OCI-LY7 (cell line): ENCODE measurements around the gene PSTPIP2. TPM values are rescaled to one million over a fixed set of nuclear protein-coding genes. Genes with fewer than 3 reads are reported as not detected.

Source experiments
- BruUV-seq: library from RNA; stranded (reverse); fragments of 400-500 nt; replicated peaks from 2 replicates; lab custom pipeline; 2021; lab: Mats Ljungman, UMichigan
- CTCF ChIA-PET: fragments of 300-600 bp; sonication (Branson Sonifier 250); formaldehyde crosslinking; loops from one replicate; lab custom pipeline; 2022; ENCODE audit warnings: antibody characterized with exemption; ENCODE audit not compliant: unreplicated experiment; lab: Charles Lee
- POLR2A ChIA-PET: fragments of 300-600 bp; sonication (Branson Sonifier 250); formaldehyde crosslinking; loops from one replicate; lab custom pipeline; 2022; ENCODE audit warnings: antibody characterized with exemption; lab: Charles Lee
- DNase-seq: peaks from one replicate; pipeline ENCODE4 v3.0.0-alpha.2; 2015; ENCODE audit warnings: low spot score
- H2AFZ ChIP-seq: fragments of 200-600 bp; sonication (generic), shearing (Covaris generic); 2 replicates; pipeline ENCODE4 v1.6.1; 2014; ENCODE audit warnings: mild to moderate bottlenecking, antibody characterized with exemption, low read length, moderate library complexity
- H3K27ac ChIP-seq: fragments of 200-600 bp; sonication (generic); 2 replicates; pipeline ENCODE4 v1.5.1; 2014; ENCODE audit warnings: mixed run types, low read depth, mild to moderate bottlenecking, moderate library complexity, low read length, inconsistent platforms; ENCODE audit not compliant: poor library complexity, severe bottlenecking
- H3K36me3 ChIP-seq: fragments of 200-600 bp; sonication (generic); 2 replicates; pipeline ENCODE4 v1.6.1; 2014; ENCODE audit warnings: mild to moderate bottlenecking, antibody characterized with exemption, low read length, moderate library complexity, mixed read lengths; ENCODE audit not compliant: insufficient read depth
- H3K4me1 ChIP-seq: fragments of 200-600 bp; sonication (generic); 2 replicates; pipeline ENCODE4 v1.5.1; 2014; ENCODE audit warnings: mild to moderate bottlenecking, low read length; ENCODE audit not compliant: insufficient read depth, poor library complexity, severe bottlenecking
- H3K4me2 ChIP-seq: fragments of 200-600 bp; sonication (generic); 2 replicates; pipeline ENCODE4 v1.6.1; 2014; ENCODE audit warnings: mild to moderate bottlenecking, low read length
- H3K4me3 ChIP-seq: fragments of 200-600 bp; sonication (generic); 2 replicates; pipeline ENCODE4 v1.5.1; 2014; ENCODE audit warnings: mild to moderate bottlenecking, low read depth, low read length; ENCODE audit not compliant: poor library complexity, severe bottlenecking
- H3K79me2 ChIP-seq: fragments of 200-600 bp; sonication (generic); 2 replicates; pipeline ENCODE4 v1.6.1; 2016; ENCODE audit warnings: low read depth, mild to moderate bottlenecking, low read length, moderate library complexity, mixed read lengths; ENCODE audit not compliant: insufficient read depth
- H3K9me2 ChIP-seq: fragments of 200-600 bp; sonication (generic); 2 replicates; pipeline ENCODE4 v1.6.1; 2016; ENCODE audit warnings: mild to moderate bottlenecking, low read length, mixed read lengths; ENCODE audit not compliant: insufficient read depth
- H3K9me3 ChIP-seq: fragments of 200-600 bp; sonication (generic); 2 replicates; pipeline ENCODE4 v1.6.1; 2014; ENCODE audit warnings: mild to moderate bottlenecking, mixed run types, low read length, mixed read lengths
- H4K20me1 ChIP-seq: fragments of 200-600 bp; sonication (generic); 2 replicates; pipeline ENCODE4 v1.6.1; 2014; ENCODE audit warnings: mild to moderate bottlenecking, antibody characterized with exemption, low read length, moderate library complexity, mixed read lengths; ENCODE audit not compliant: insufficient read depth
- CTCF ChIP-seq: fragments of 200-600 bp; sonication (generic); conservative IDR thresholded peaks from 2 replicates; pipeline ENCODE4 v1.5.1; 2014; ENCODE audit warnings: mild to moderate bottlenecking, antibody characterized with exemption, low read length, moderate library complexity, mixed read lengths
- EZH2phosphoT487 ChIP-seq: fragments of 200-600 bp; sonication (generic); IDR thresholded peaks from 2 replicates; pipeline ENCODE4 v1.6.1; 2018; ENCODE audit warnings: low read depth, borderline replicate concordance, mild to moderate bottlenecking, mixed run types, antibody characterized with exemption, low read length, moderate library complexity, mixed read lengths
- intact Hi-C: fragments of 100-400 bp; cut with micrococcal nuclease; formaldehyde crosslinking; loops from one replicate; pipeline ENCODE4 v1.10.0; 2022; ENCODE audit not compliant: unreplicated experiment
- total RNA-seq, 2 experiments: library from RNA; depleted of rRNA in 1 of 2; stranded (reverse); fragments of >200 nt in 1 of 2; shearing (Covaris generic) in 1 of 2; gene quantifications; 2 replicates each; pipeline ENCODE4 v1.2.3, GENCODE V29; 2014 to 2022

Gene PSTPIP2
- total RNA-seq, 2 experiments from 2014 or later: not detected

GRCh38 chr18:46084431-46084830, 12.4 kb upstream of the PSTPIP2 start:
- H3K4me2 ChIP-seq: no peak overlapping the region
- H3K4me1 ChIP-seq: no peaks in the 10 kb centered on the region
- H3K79me2 ChIP-seq: no peaks in the 10 kb centered on the region
- no TSS peak for BruUV-seq
- intact Hi-C loops: no loop called here
- H3K4me3 ChIP-seq: no peak overlapping the region
- ChIA-PET CTCF (no interaction called here), POLR2A (no interaction called here)
- H3K36me3 ChIP-seq: peaks cover 93% of the 10 kb centered on the region
- no peak overlapping the region for H3K27ac ChIP-seq
- TF ChIP-seq EZH2phosphoT487 (no peak), CTCF (no peak)
- H3K9me2 ChIP-seq: no peaks in the 10 kb centered on the region
- no peaks in the 10 kb centered on the region for H4K20me1 ChIP-seq
- DNase-seq: no peak
- no peak overlapping the region for H2AFZ ChIP-seq
- H3K9me3 ChIP-seq: no peaks in the 10 kb centered on the region

- H3K27ac ChIP-seq: no peak overlapping the region
- H3K9me3 ChIP-seq: no peaks in the 10 kb centered on the region
- no peak overlapping the region for H3K4me3 ChIP-seq
- no peaks in the 10 kb centered on the region for H3K9me2 ChIP-seq
- H3K36me3 ChIP-seq: peaks cover 76% of the 10 kb centered on the region
- no peak overlapping the region for H2AFZ ChIP-seq
- no TSS peak for BruUV-seq
- H3K4me1 ChIP-seq: no peaks in the 10 kb centered on the region
- H3K79me2 ChIP-seq: no peaks in the 10 kb centered on the region
- DNase-seq: no peak
- ChIA-PET CTCF (no interaction called here), POLR2A (no interaction called here)
- H4K20me1 ChIP-seq: no peaks in the 10 kb centered on the region
- intact Hi-C loops: no loop called here
- no peak overlapping the region for H3K4me2 ChIP-seq
- TF ChIP-seq CTCF (no peak), EZH2phosphoT487 (no peak)
Measured at GRCh38 chr18:46080156-46080555, 8.1 kb upstream of the PSTPIP2 start.

GRCh38 chr18:46079336-46079735, 7.3 kb upstream of the PSTPIP2 start:
- TSS peak; percentile 22 for BruUV-seq
- Histone ChIP-seq H3K4me1 (no peaks in the 10 kb centered on the region), H3K4me2 (no peak overlapping the region), H3K9me3 (no peaks in the 10 kb centered on the region), H3K9me2 (no peaks in the 10 kb centered on the region), H3K79me2 (no peaks in the 10 kb centered on the region), H4K20me1 (no peaks in the 10 kb centered on the region), H3K27ac (no peak overlapping the region), H3K36me3 (peaks cover 68% of the 10 kb centered on the region), H2AFZ (no peak overlapping the region), H3K4me3 (no peak overlapping the region)
- intact Hi-C loops: loop anchor here (10.0 kb wide), 1 partner anchor 385 kb away; no protein-coding TSS in a partner anchor
- CTCF ChIA-PET: no interaction called here
- DNase-seq: no peak
- TF ChIP-seq EZH2phosphoT487 (no peak), CTCF (no peak)
- POLR2A ChIA-PET: no interaction called here
